ENCODE results near the gene ANKS1B.

GRCh38 chr12:98691351-98691750 is 1293.4 kb downstream of the ANKS1B start:
- TF ChIP-seq ZFP30 (CRISPR knock-in tag; IDR thresholded peaks at IDR 0.05) (no peak), ZFP3 (CRISPR knock-in tag; IDR thresholded peaks at IDR 0.05) (no peak), PATZ1 (CRISPR knock-in tag; IDR thresholded peaks at IDR 0.05; ENCODE audit: borderline replicate concordance) (no peak), SNAI2 (CRISPR knock-in tag; IDR thresholded peaks at IDR 0.05) (no peak), ARNTL (CRISPR knock-in tag; IDR thresholded peaks at IDR 0.05; ENCODE audit: borderline replicate concordance, low read depth) (no peak), ZNF8 (CRISPR knock-in tag; IDR thresholded peaks at IDR 0.05) (no peak), GLIS3 (CRISPR knock-in tag; IDR thresholded peaks at IDR 0.05) (no peak), PPARA (CRISPR knock-in tag; IDR thresholded peaks at IDR 0.05; ENCODE audit: borderline replicate concordance) (no peak)
